ENCODE measurements around the gene MRPL53. TPM values are rescaled to one million over a fixed set of nuclear protein-coding genes. Genes with fewer than 3 reads are reported as not detected.
A peak's percentile ranks its signal among the peaks of the same experiment; 100 is the strongest.
"Not testable (repeated sequence)": the region's sequence is repeated elsewhere in the genome, so short reads cannot be mapped to it uniquely, and the experiment has no call there.

MRPL53 gene
- total RNA-seq, 1 experiment from 2014 or later, result 98.1 TPM

GRCh38 chr2:74461187-74462053 is 11.1 kb downstream of the MRPL53 start:
- in situ Hi-C loops (cut with HindIII; ENCODE audit: low pct_unique_long_range_greater_than_20kb, low sequenced_read_pairs) (no loop called here), intact Hi-C loops (cut with micrococcal nuclease; ENCODE audit: unreplicated experiment) (no loop called here)
- TF ChIP-seq SIN3A (IDR thresholded peaks at IDR 0.05; ENCODE audit: borderline replicate concordance, insufficient read depth, low read depth, low read length) (no peak), CTCF (IDR thresholded peaks at IDR 0.05) (peak; percentile 65; the same call in 1 of the 2 replicates)
- no peak overlapping the region for H3K27ac ChIP-seq (ENCODE audit: low read length)
- DNase-seq (ENCODE audit: low read depth, low spot score) (no peak), ATAC-seq (no peak)
- peaks cover 13% of the 10 kb centered on the region for H3K4me1 ChIP-seq (ENCODE audit: control insufficient read depth, insufficient read depth, low read length)
- BruUV-seq (replicated peaks), result no TSS peak
- H3K36me3 ChIP-seq (ENCODE audit: control insufficient read depth, insufficient read depth, low read length), result peaks cover 2% of the 10 kb centered on the region; the same call in 1 of the 2 replicates
- ChIA-PET POLR2A (no interaction called here), CTCF (interaction anchor here (0.5 kb wide), 1 partner anchor 255 kb away, joined by 4 read pairs; no protein-coding TSS in a partner anchor)
- no peaks in the 10 kb centered on the region for H3K27me3 ChIP-seq (ENCODE audit: control insufficient read depth, insufficient read depth, low read length)
- H3K4me3 ChIP-seq (ENCODE audit: low read depth in 2 of 2, low read length in 2 of 2), result no peak overlapping the region
- no peaks in the 10 kb centered on the region for H3K9me3 ChIP-seq (ENCODE audit: control insufficient read depth, insufficient read depth, low read depth, low read length)

- ATAC-seq; H3K9me3 ChIP-seq (ENCODE audit: control insufficient read depth, insufficient read depth, low read depth, low read length); H3K27me3 ChIP-seq (ENCODE audit: control insufficient read depth, insufficient read depth, low read length); intact Hi-C loops (cut with micrococcal nuclease; ENCODE audit: unreplicated experiment); BruUV-seq (replicated peaks); H3K4me3 ChIP-seq (ENCODE audit: low read depth in 2 of 2, low read length in 2 of 2); DNase-seq (ENCODE audit: low read depth, low spot score); H3K27ac ChIP-seq (ENCODE audit: low read length); in situ Hi-C loops (cut with HindIII; ENCODE audit: low pct_unique_long_range_greater_than_20kb, low sequenced_read_pairs); H3K36me3 ChIP-seq (ENCODE audit: control insufficient read depth, insufficient read depth, low read length): not testable (repeated sequence)
- ChIA-PET CTCF (interaction anchor here (0.6 kb wide), 1 partner anchor 210 kb away, joined by 3 read pairs; no protein-coding TSS in a partner anchor), POLR2A (interaction anchor here (0.6 kb wide), 1 partner anchor 15 kb away, joined by 4 read pairs; no protein-coding TSS in a partner anchor)
- peaks cover 20% of the 10 kb centered on the region for H3K4me1 ChIP-seq (ENCODE audit: control insufficient read depth, insufficient read depth, low read length)
Measured at GRCh38 chr2:74460187-74460586, 12.3 kb downstream of the MRPL53 start.

GRCh38 chr2:74459503-74460118 is 12.9 kb downstream of the MRPL53 start:
- CTCF ChIA-PET; H3K27me3 ChIP-seq (ENCODE audit: control insufficient read depth, insufficient read depth, low read length); DNase-seq (ENCODE audit: low read depth, low spot score); H3K9me3 ChIP-seq (ENCODE audit: control insufficient read depth, insufficient read depth, low read depth, low read length); H3K36me3 ChIP-seq (ENCODE audit: control insufficient read depth, insufficient read depth, low read length); BruUV-seq (replicated peaks); intact Hi-C loops (cut with micrococcal nuclease; ENCODE audit: unreplicated experiment); ATAC-seq; in situ Hi-C loops (cut with HindIII; ENCODE audit: low pct_unique_long_range_greater_than_20kb, low sequenced_read_pairs): not testable (repeated sequence)
- H3K4me1 ChIP-seq (ENCODE audit: control insufficient read depth, insufficient read depth, low read length), result peaks cover 20% of the 10 kb centered on the region
- peak overlapping the region; percentile 70 for H3K27ac ChIP-seq (ENCODE audit: low read length)
- H3K4me3 ChIP-seq (ENCODE audit: low read depth in 2 of 2, low read length in 2 of 2), result peak overlapping the region; percentile 95 to 100
- POLR2A ChIA-PET, result interaction anchor here (0.6 kb wide), 1 partner anchor 18 kb away, joined by 5 read pairs; no protein-coding TSS in a partner anchor

GRCh38 chr2:74458938-74459363 is 13.5 kb downstream of the MRPL53 start:
- H3K27me3 ChIP-seq (ENCODE audit: control insufficient read depth, insufficient read depth, low read length), result no peaks in the 10 kb centered on the region
- ATAC-seq, result no peak
- H3K27ac ChIP-seq (ENCODE audit: low read length), result peak overlapping the region; percentile 99
- H3K36me3 ChIP-seq (ENCODE audit: control insufficient read depth, insufficient read depth, low read length), result peaks cover 6% of the 10 kb centered on the region; the same call in 1 of the 2 replicates
- no TSS peak for BruUV-seq (replicated peaks)
- ChIA-PET POLR2A (interaction anchor here (0.5 to 1.2 kb wide), 3 partner anchors 15 to 42 kb away, joined by 3 to 9 read pairs (median 3); no protein-coding TSS in a partner anchor), CTCF (interaction anchor here (0.7 kb wide), 1 partner anchor 67 kb away, joined by 3 read pairs; no protein-coding TSS in a partner anchor)
- no peak for DNase-seq (ENCODE audit: low read depth, low spot score)
- H3K4me3 ChIP-seq (ENCODE audit: low read depth in 2 of 2, low read length in 2 of 2), result peak overlapping the region; percentile 95 to 100
- intact Hi-C loops (cut with micrococcal nuclease; ENCODE audit: unreplicated experiment) (no loop called here), in situ Hi-C loops (cut with HindIII; ENCODE audit: low pct_unique_long_range_greater_than_20kb, low sequenced_read_pairs) (no loop called here)
- H3K9me3 ChIP-seq (ENCODE audit: control insufficient read depth, insufficient read depth, low read depth, low read length), result no peaks in the 10 kb centered on the region
- TF ChIP-seq SIN3A (IDR thresholded peaks at IDR 0.05; ENCODE audit: borderline replicate concordance, insufficient read depth, low read depth, low read length) (no peak), POLR2AphosphoS5 (IDR thresholded peaks at IDR 0.05; ENCODE audit: low read depth, low read length) (no peak), CTCF (IDR thresholded peaks at IDR 0.05) (no peak), REST (IDR thresholded peaks at IDR 0.05; ENCODE audit: insufficient read depth in 1 of 2, low read depth in 2 of 2, low read length in 1 of 2) (no peak), TCF7L2 (IDR thresholded peaks at IDR 0.05; ENCODE audit: low read depth, low read length) (no peak)
- H3K4me1 ChIP-seq (ENCODE audit: control insufficient read depth, insufficient read depth, low read length), result peaks cover 20% of the 10 kb centered on the region

Data from Panc1 (cell line).